Measurements from ENCODE around the gene ANAPC4. TPM values are rescaled to one million over a fixed set of nuclear protein-coding genes. Genes with fewer than 3 reads are reported as not detected.

Gene ANAPC4
- total and polyA plus RNA-seq, 2 of the 13 experiments (the other 11 are each of a cell fraction or from before 2014, with no cell fraction given) = 14.5 to 30.2 TPM

- TF ChIP-seq NFAT5 (CRISPR knock-in tag; IDR thresholded peaks at IDR 0.05) (no peak), GRHL1 (CRISPR knock-in tag; conservative IDR thresholded peaks at IDR 0.05) (no peak)
Observed at GRCh38 chr4:25420931-25421330, 43.9 kb downstream of the ANAPC4 start (continued).

GRCh38 chr4:25421816-25422525 is 44.9 kb downstream of the ANAPC4 start:
- H2AFZ ChIP-seq (ENCODE audit: low read length) = no peak overlapping the region
- ChIA-PET CTCF (ENCODE audit: low intra/inter-chr PET ratio, low total read pairs) (no interaction called here), POLR2A (no interaction called here)
- 94% methylated on average over 5 of the region's 5 CpGs for WGBS (ENCODE audit: low lambda C conversion rate)
- H3K9ac ChIP-seq (ENCODE audit: insufficient read depth, low read depth, low read length) = no peak overlapping the region
- intact Hi-C loops (cut with micrococcal nuclease; ENCODE audit: unreplicated experiment) = no loop called here
- H3K36me3 ChIP-seq (replicated peaks in 1 of 2; ENCODE audit: control insufficient read depth in 1 of 2, insufficient read depth in 2 of 2, low read length in 2 of 2) = peaks cover 2 to 4% of the 10 kb centered on the region in 2 experiments; a peak in 2 of 5 replicates
- H3K79me2 ChIP-seq (ENCODE audit: insufficient read depth, low read length) = no peaks in the 10 kb centered on the region
- no peak for DNase-seq (ENCODE audit: low spot score)
- no peaks in the 10 kb centered on the region for H3K27me3 ChIP-seq (ENCODE audit: control insufficient read depth in 1 of 2, insufficient read depth in 2 of 2, low read length in 2 of 2)
- in situ Hi-C loops (cut with HindIII; ENCODE audit: extremely low pct_ligation_motif_present, low pct_unique_long_range_greater_than_20kb) = no loop called here
- no peak overlapping the region for H3K4me2 ChIP-seq (ENCODE audit: low read depth, low read length)
- no peak for FAIRE-seq
- ATAC-seq = no peak
- H3K9me3 ChIP-seq (ENCODE audit: low read length) = no peaks in the 10 kb centered on the region
- no peak for TF ChIP-seq KLF13 (CRISPR knock-in tag; IDR thresholded peaks at IDR 0.05)
- H4K20me1 ChIP-seq (ENCODE audit: insufficient read depth, low read length) = no peaks in the 10 kb centered on the region
- H3K4me3 ChIP-seq (replicated peaks in 1 of 3; ENCODE audit: insufficient read depth in 1 of 3, low read depth in 2 of 3, low read length in 3 of 3) = no peak overlapping the region
- no peak overlapping the region for H3K27ac ChIP-seq (ENCODE audit: extremely low read length, insufficient read depth, low read length)
- BruUV-seq (replicated peaks) = no TSS peak
- H3K4me1 ChIP-seq (ENCODE audit: insufficient read depth, low read length) = peaks cover 11% of the 10 kb centered on the region
